ENCODE results near the gene TMPRSS6.

The TMPRSS6 gene

GRCh38 chr22:37024339-37025157 is 85.0 kb downstream of the TMPRSS6 start:
- DNase-seq = no peak

- no peak for DNase-seq
Measured at GRCh38 chr22:37023743-37024338, 85.7 kb downstream of the TMPRSS6 start.

GRCh38 chr22:37022483-37023337 is 86.8 kb downstream of the TMPRSS6 start:
- no peak for DNase-seq

- DNase-seq = no peak
Measured at GRCh38 chr22:37021710-37022482, 87.6 kb downstream of the TMPRSS6 start.

- no peak for DNase-seq
Measured at GRCh38 chr22:37021041-37021440, 88.5 kb downstream of the TMPRSS6 start.

GRCh38 chr22:37020192-37020479 is 89.4 kb downstream of the TMPRSS6 start:
- DNase-seq = no peak

GRCh38 chr22:37019309-37020191 is 90.0 kb downstream of the TMPRSS6 start, which contains the start of the genes MPST and TST:
MPST (plus strand) TSS chr22:37019742; CDS start chr22:37019837, 95 bp downstream.
TST (minus strand) TSS chr22:37019447; CDS start chr22:37018732, 715 bp downstream.
- DNase-seq = no peak

GRCh38 chr22:37018815-37019308 is 90.7 kb downstream of the TMPRSS6 start:
- DNase-seq = no peak

GRCh38 chr22:37018086-37018814 is 91.3 kb downstream of the TMPRSS6 start:
- DNase-seq = no peak

GRCh38 chr22:37017356-37017755 is 92.2 kb downstream of the TMPRSS6 start:
- no peak for DNase-seq

GRCh38 chr22:37016134-37016910 is 93.2 kb downstream of the TMPRSS6 start:
- no peak for DNase-seq

GRCh38 chr22:37015587-37015878 is 94.0 kb downstream of the TMPRSS6 start:
- DNase-seq = no peak

Measured in NCI-H2107 (cell line).